ENCODE results near the gene CLK1. TPM values are rescaled to one million over a fixed set of nuclear protein-coding genes. Genes with fewer than 3 reads are reported as not detected.

The CLK1 gene
- polyA plus RNA-seq, 2 of the 4 experiments (the other 2 are of a cell fraction): 35.5 to 88.3 TPM

GRCh38 chr2:200811333-200812121 lies 52.9 kb downstream of the CLK1 start, which contains the start of gene BZW1 (continued):
- TF ChIP-seq POLR2A (IDR thresholded peaks at IDR 0.05; ENCODE audit: low read length) (peak; percentile 46), CHD4 (IDR thresholded peaks at IDR 0.05; ENCODE audit: borderline replicate concordance) (no peak), ESRRA (IDR thresholded peaks at IDR 0.05; ENCODE audit: borderline replicate concordance, low read length) (no peak), ZFP36 (IDR thresholded peaks at IDR 0.05; ENCODE audit: borderline replicate concordance, partially characterized antibody) (no peak), BHLHE40 (IDR thresholded peaks at IDR 0.05; ENCODE audit: low read depth, low read length) (0 out of 2 replicates have a peak, but pooled peaks have one; percentile 57), RARB (CRISPR knock-in tag; IDR thresholded peaks at IDR 0.05) (no peak), NPAS2 (CRISPR knock-in tag; IDR thresholded peaks at IDR 0.05; ENCODE audit: borderline replicate concordance) (no peak), CEBPB (IDR thresholded peaks at IDR 0.05) (no peak), GATA3 (IDR thresholded peaks at IDR 0.05; ENCODE audit: borderline replicate concordance) (peak; percentile 79), MAX (IDR thresholded peaks at IDR 0.05) (peak; percentile 77), RNF2 (IDR thresholded peaks at IDR 0.05; ENCODE audit: borderline replicate concordance, low read depth) (no peak), KDM5A (IDR thresholded peaks at IDR 0.05) (0 out of 2 replicates have a peak, but pooled peaks have one; percentile 4), FOSL2 (IDR thresholded peaks at IDR 0.05) (no peak), FOSL2 (CRISPR knock-in tag; IDR thresholded peaks at IDR 0.05) (no peak), HES2 (IDR thresholded peaks at IDR 0.05) (no peak)

GRCh38 chr2:200810998-200811332 lies 53.5 kb downstream of the CLK1 start:
- POLR2A ChIA-PET: interaction anchor here (0.6 to 3.0 kb wide), 14 partner anchors 10 to 100 kb away, joined by 3 to 18 read pairs (median 4); partner anchors contain the start of gene CLK1
- Histone ChIP-seq H3K4me2 (peak overlapping the region; percentile 94), H3K27ac (peak overlapping the region; percentile 96 to 99), H3K4me1 (peaks cover 45% of the 10 kb centered on the region), H3K9me3 (no peaks in the 10 kb centered on the region), H3K4me3 (peak overlapping the region; percentile 97)
- ATAC-seq (peak; percentile 12 to 36; a peak in 4 of 6 replicates), DNase-seq (ENCODE audit: low read depth in 1 of 2, low spot score in 1 of 2) (no peak), FAIRE-seq (no peak)
- CTCF ChIA-PET: interaction anchor here (1.0 to 1.6 kb wide), 4 partner anchors 46 to 100 kb away, joined by 3 to 5 read pairs (median 4); partner anchors contain the start of gene CLK1
- TF ChIP-seq E2F6 (IDR thresholded peaks at IDR 0.05; ENCODE audit: borderline replicate concordance, low read depth) (no peak), RNF2 (IDR thresholded peaks at IDR 0.05; ENCODE audit: borderline replicate concordance, low read depth) (no peak), MAZ (IDR thresholded peaks at IDR 0.05; ENCODE audit: borderline replicate concordance, low read depth, low read length) (no peak), HES2 (IDR thresholded peaks at IDR 0.05) (no peak), REST (IDR thresholded peaks at IDR 0.05) (no peak), KDM5A (IDR thresholded peaks at IDR 0.05) (no peak), ESRRA (IDR thresholded peaks at IDR 0.05; ENCODE audit: borderline replicate concordance, low read length) (no peak), FOSL2 (IDR thresholded peaks at IDR 0.05) (no peak), FOSL2 (CRISPR knock-in tag; IDR thresholded peaks at IDR 0.05) (no peak), BCL3 (IDR thresholded peaks at IDR 0.05) (peak; percentile 34; the same call in 1 of the 3 replicates), ZC3H11A (IDR thresholded peaks at IDR 0.05) (no peak), POLR2A (IDR thresholded peaks at IDR 0.05; ENCODE audit: low read length) (peak; percentile 63)
- WGBS (ENCODE audit: missing lambda C conversion rate): 2% methylated on average over 11 of the region's 11 CpGs
